ENCODE measurements around the gene SPINT1.

GRCh38 chr15:40828447-40829036 is 15.3 kb upstream of the SPINT1 start, which contains the start of gene PPP1R14D:
- TF ChIP-seq CTCF (conservative IDR thresholded peaks at IDR 0.05; ENCODE audit: low read depth, low read length) (no peak), EZH2 (IDR thresholded peaks at IDR 0.05; ENCODE audit: low read length, unreplicated experiment) (no peak), EZH2phosphoT487 (IDR thresholded peaks at IDR 0.05; ENCODE audit: borderline replicate concordance, low read length) (no peak)
